HepG2 (cell line): ENCODE results near the gene SV2A. TPM values are rescaled to one million over a fixed set of nuclear protein-coding genes. Genes with fewer than 3 reads are reported as not detected.

Source experiments
- BHLHE40 ChIP-seq: IDR thresholded peaks from 2 replicates; pipeline ENCODE4 v1.6.1; 2011; ENCODE audit warnings: low read length, improper control_type of control experiment
- HNF1B ChIP-seq: sonication (generic); formaldehyde crosslinking; IDR thresholded peaks from 2 replicates; pipeline ENCODE4 v1.5.1; 2020; ENCODE audit warnings: mild to moderate bottlenecking, moderate library complexity, missing genetic modification reagents
- HOMEZ ChIP-seq: IDR thresholded peaks from 2 replicates; pipeline ENCODE4 v1.6.1; 2016; ENCODE audit warnings: low read depth
- HOXA3 ChIP-seq: sonication (generic); formaldehyde crosslinking; IDR thresholded peaks from 2 replicates; pipeline ENCODE4 v1.5.0; 2020; ENCODE audit warnings: missing genetic modification reagents
- MTA1 ChIP-seq: sonication (generic); formaldehyde crosslinking; IDR thresholded peaks from 2 replicates; pipeline ENCODE4 v1.4.0; 2020; ENCODE audit warnings: missing genetic modification reagents, mild to moderate bottlenecking, borderline replicate concordance
- RFX3 ChIP-seq: IDR thresholded peaks from 2 replicates; pipeline ENCODE4 v1.6.1; 2016; ENCODE audit warnings: missing biosample characterization, missing genetic modification reagents
- SOX6 ChIP-seq, 2 experiments: fragments of 450-650 bp in 1 of 2; sonication (generic) in 1 of 2; formaldehyde crosslinking in 1 of 2; IDR thresholded peaks; 2 replicates each; pipeline versions ENCODE4 v1.4.0 to v1.6.1; 2017 to 2020; ENCODE audit warnings: antibody characterized with exemption in 1 of 2, mild to moderate bottlenecking in 1 of 2, missing genetic modification reagents in 1 of 2
- TGIF2 ChIP-seq: IDR thresholded peaks from 2 replicates; pipeline ENCODE4 v1.6.1; 2016; ENCODE audit warnings: control low read depth, missing compliant biosample characterization
- WIZ ChIP-seq: sonication (generic); formaldehyde crosslinking; IDR thresholded peaks from 2 replicates; pipeline ENCODE4 v1.5.1; 2020; ENCODE audit warnings: mild to moderate bottlenecking, missing genetic modification reagents
- ZBTB46 ChIP-seq: sonication (generic); formaldehyde crosslinking; IDR thresholded peaks from 2 replicates; pipeline ENCODE4 v1.4.0; 2020; ENCODE audit warnings: mild to moderate bottlenecking, missing genetic modification reagents, borderline replicate concordance
- ZBTB49 ChIP-seq: sonication (generic); formaldehyde crosslinking; IDR thresholded peaks from 2 replicates; pipeline ENCODE4 v1.4.0; 2020; ENCODE audit warnings: missing genetic modification reagents, borderline replicate concordance
- ZFYVE20 ChIP-seq: sonication (generic); formaldehyde crosslinking; IDR thresholded peaks from 2 replicates; pipeline ENCODE4 v1.8.0; 2023; ENCODE audit warnings: low read depth, mild to moderate bottlenecking, moderate library complexity, missing genetic modification reagents, borderline replicate concordance
- ZMAT5 ChIP-seq: sonication (generic); formaldehyde crosslinking; IDR thresholded peaks from 2 replicates; pipeline ENCODE4 v1.5.0; 2020; ENCODE audit warnings: mild to moderate bottlenecking, low read depth, missing genetic modification reagents, borderline replicate concordance
- ZNF317 ChIP-seq: sonication (generic); formaldehyde crosslinking; IDR thresholded peaks from 2 replicates; pipeline ENCODE4 v1.5.0; 2020; ENCODE audit warnings: mild to moderate bottlenecking, missing genetic modification reagents
- ZNF605 ChIP-seq: sonication (generic); formaldehyde crosslinking; IDR thresholded peaks from 2 replicates; pipeline ENCODE4 v1.8.0; 2022; ENCODE audit warnings: mild to moderate bottlenecking, missing genetic modification reagents
- ZNF790 ChIP-seq: sonication (generic); formaldehyde crosslinking; IDR thresholded peaks from 2 replicates; pipeline ENCODE4 v1.8.0; 2022; ENCODE audit warnings: missing genetic modification reagents, mild to moderate bottlenecking, borderline replicate concordance
- polyA plus RNA-seq, 8 experiments: library from polyadenylated mRNA; depleted of rRNA in 3 of 8; stranded (reverse) in 7 of 8; unstranded in 1 of 8; fragments of >200 nt; fragmentation: Illumina TruSeq in 4 of 8; extraction: Trizol in 4 of 8; gene quantifications; 2 replicates each; pipeline versions ENCODE4 v1.2.1 to v1.2.3, GENCODE V29; 2011 to 2016; ENCODE audit warnings: low read depth in 4 of 8, missing spikeins in 1 of 8, mixed read lengths in 1 of 8; ENCODE audit not compliant: insufficient read depth in 1 of 8
- total RNA-seq, 5 experiments: library from RNA; depleted of rRNA; stranded (reverse); fragments of >200 nt; fragmentation: Illumina TruSeq; extraction: Trizol; gene quantifications; 2 replicates each; pipeline ENCODE4 v1.2.3, GENCODE V29; 2016; ENCODE audit warnings: low read depth in 1 of 5
- TF ChIP-seq, protein P1 (sequence below): sonication (generic); formaldehyde crosslinking; IDR thresholded peaks from 2 replicates; pipeline ENCODE4 v1.8.1; 2022; ENCODE audit warnings: low read depth, mild to moderate bottlenecking, missing genetic modification reagents

Gene SV2A
- total and polyA plus RNA-seq, 2 of the 13 experiments (the other 11 are each of a cell fraction or from before 2014, with no cell fraction given) = 0.84 to 1.9 TPM

DNA sequence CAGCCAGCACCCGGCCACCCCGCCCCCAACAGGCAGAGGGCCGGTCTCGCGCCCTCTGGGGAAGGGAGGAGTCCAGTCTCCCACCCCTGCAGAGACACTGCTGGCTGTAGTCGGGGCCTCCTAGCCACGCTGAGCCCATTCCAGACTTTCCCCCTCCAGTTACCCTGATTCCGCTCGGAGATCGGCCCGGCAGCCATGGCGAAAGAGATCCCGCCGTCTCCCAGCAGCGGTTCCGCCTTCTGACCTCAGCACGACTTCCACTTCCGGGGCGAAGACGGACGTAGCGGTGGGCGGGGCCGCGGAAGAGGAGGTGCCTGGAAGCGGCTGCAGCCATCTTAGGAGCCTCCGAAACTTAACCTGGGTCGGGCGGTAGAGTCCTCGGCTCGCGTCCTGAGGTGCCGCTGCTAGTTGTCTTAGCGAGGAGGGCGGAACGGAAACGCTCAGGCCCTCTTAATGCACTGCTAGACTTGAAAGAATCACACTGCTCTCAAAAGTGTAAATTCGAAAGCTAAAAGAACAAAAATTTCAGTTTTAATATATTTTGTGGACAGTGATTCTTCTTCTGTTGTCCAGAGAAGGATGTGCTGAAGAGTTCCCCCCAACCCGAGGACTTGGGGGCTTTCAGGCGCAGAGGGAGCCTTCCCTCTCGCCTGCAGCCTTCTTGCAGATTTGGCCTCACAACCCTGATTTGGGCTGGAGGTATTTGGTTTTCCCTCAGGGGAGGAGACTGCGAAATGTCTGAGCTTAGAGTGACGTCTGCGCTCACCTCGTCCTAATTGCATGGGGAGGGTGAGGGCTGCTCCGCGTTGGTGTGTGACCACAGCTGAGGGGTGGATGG lies 10.1 kb upstream of the SV2A start, which contains the start of gene SF3B4 (continued):
- TF ChIP-seq, protein P1, sequence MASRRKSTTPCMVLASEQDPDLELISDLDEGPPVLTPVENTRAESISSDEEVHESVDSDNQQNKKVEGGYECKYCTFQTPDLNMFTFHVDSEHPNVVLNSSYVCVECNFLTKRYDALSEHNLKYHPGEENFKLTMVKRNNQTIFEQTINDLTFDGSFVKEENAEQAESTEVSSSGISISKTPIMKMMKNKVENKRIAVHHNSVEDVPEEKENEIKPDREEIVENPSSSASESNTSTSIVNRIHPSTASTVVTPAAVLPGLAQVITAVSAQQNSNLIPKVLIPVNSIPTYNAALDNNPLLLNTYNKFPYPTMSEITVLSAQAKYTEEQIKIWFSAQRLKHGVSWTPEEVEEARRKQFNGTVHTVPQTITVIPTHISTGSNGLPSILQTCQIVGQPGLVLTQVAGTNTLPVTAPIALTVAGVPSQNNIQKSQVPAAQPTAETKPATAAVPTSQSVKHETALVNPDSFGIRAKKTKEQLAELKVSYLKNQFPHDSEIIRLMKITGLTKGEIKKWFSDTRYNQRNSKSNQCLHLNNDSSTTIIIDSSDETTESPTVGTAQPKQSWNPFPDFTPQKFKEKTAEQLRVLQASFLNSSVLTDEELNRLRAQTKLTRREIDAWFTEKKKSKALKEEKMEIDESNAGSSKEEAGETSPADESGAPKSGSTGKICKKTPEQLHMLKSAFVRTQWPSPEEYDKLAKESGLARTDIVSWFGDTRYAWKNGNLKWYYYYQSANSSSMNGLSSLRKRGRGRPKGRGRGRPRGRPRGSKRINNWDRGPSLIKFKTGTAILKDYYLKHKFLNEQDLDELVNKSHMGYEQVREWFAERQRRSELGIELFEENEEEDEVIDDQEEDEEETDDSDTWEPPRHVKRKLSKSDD (CRISPR knock-in tag) = peak; percentile 67; the same call in 1 of the 2 replicates
- TF ChIP-seq HOXA3 (CRISPR knock-in tag) (peak; percentile 96), HNF1B (peak; percentile 75), ZMAT5 (CRISPR knock-in tag) (no peak), MTA1 (no peak), ZNF790 (no peak), WIZ (peak; percentile 75; the same call in 1 of the 2 replicates), ZFYVE20 (CRISPR knock-in tag) (no peak), ZNF317 (CRISPR knock-in tag) (0 out of 2 replicates have a peak, but pooled peaks have one; percentile 14), SOX6 (IDR thresholded peaks at IDR 0.05) (no peak), SOX6 (CRISPR knock-in tag; IDR thresholded peaks at IDR 0.05) (peak; percentile 59), ZNF605 (CRISPR knock-in tag) (peak; percentile 72; the same call in 1 of the 2 replicates), ZBTB46 (CRISPR knock-in tag) (no peak), HOMEZ (CRISPR knock-in tag) (peak; percentile 38; the same call in 1 of the 2 replicates), ZBTB49 (CRISPR knock-in tag) (0 out of 2 replicates have a peak, but pooled peaks have one; percentile 39), RFX3 (CRISPR knock-in tag) (no peak), TGIF2 (CRISPR knock-in tag) (peak; percentile 30; the same call in 1 of the 2 replicates), BHLHE40 (no peak)
